Upper lobe of right lung (tissue), 1 donor: Measurements from ENCODE around the gene POLR1A. TPM values are rescaled to one million over a fixed set of nuclear protein-coding genes. Genes with fewer than 3 reads are reported as not detected.

Experiments
- ATAC-seq: fragments of 200-7000 bp; cut with Tn5 transposase; one replicate; pipeline ENCODE4 v1.9.1; 2020; ENCODE audit warnings: mild to moderate bottlenecking, moderate library complexity
- DNase-seq: peaks from one replicate; pipeline ENCODE4 v3.0.0-alpha.2; 2020
- H3K27ac ChIP-seq: fragments of 200-600 bp; one replicate; pipeline ENCODE4 v1.8.0; 2022
- H3K27me3 ChIP-seq: fragments of 200-600 bp; one replicate; pipeline ENCODE4 v1.8.0; 2022; ENCODE audit warnings: mild to moderate bottlenecking
- H3K36me3 ChIP-seq: fragments of 200-600 bp; one replicate; pipeline ENCODE4 v1.8.0; 2022
- H3K4me1 ChIP-seq: fragments of 200-600 bp; one replicate; pipeline ENCODE4 v1.8.0; 2022
- H3K4me3 ChIP-seq: fragments of 200-600 bp; one replicate; pipeline ENCODE4 v1.8.0; 2022; ENCODE audit warnings: mild to moderate bottlenecking
- H3K9me3 ChIP-seq: fragments of 200-600 bp; one replicate; pipeline ENCODE4 v1.8.0; 2022
- intact Hi-C: fragments of 100-400 bp; cut with DNase I; formaldehyde crosslinking; loops from one replicate; pipeline ENCODE4 v1.11.0; 2022
- total RNA-seq: library from RNA; stranded (reverse); fragmentation: NEBNext Ultra II Directional; extraction: Animal tissue kit (Norgen Biotek cat#: 25700); gene quantifications from one replicate; pipeline ENCODE4 v1.2.1, GENCODE V29; 2021
- TF ChIP-seq, protein P1 (sequence below): fragments of 200-600 bp; IDR thresholded peaks from one replicate; pipeline ENCODE4 v1.8.0; 2022; ENCODE audit warnings: antibody characterized with exemption
- donor health status: DM: no; HTN: yes; CAD: no; lungs with severe emphysema.

POLR1A gene
- total RNA-seq, 1 donor from 2014 or later: 26.6 TPM

DNA sequence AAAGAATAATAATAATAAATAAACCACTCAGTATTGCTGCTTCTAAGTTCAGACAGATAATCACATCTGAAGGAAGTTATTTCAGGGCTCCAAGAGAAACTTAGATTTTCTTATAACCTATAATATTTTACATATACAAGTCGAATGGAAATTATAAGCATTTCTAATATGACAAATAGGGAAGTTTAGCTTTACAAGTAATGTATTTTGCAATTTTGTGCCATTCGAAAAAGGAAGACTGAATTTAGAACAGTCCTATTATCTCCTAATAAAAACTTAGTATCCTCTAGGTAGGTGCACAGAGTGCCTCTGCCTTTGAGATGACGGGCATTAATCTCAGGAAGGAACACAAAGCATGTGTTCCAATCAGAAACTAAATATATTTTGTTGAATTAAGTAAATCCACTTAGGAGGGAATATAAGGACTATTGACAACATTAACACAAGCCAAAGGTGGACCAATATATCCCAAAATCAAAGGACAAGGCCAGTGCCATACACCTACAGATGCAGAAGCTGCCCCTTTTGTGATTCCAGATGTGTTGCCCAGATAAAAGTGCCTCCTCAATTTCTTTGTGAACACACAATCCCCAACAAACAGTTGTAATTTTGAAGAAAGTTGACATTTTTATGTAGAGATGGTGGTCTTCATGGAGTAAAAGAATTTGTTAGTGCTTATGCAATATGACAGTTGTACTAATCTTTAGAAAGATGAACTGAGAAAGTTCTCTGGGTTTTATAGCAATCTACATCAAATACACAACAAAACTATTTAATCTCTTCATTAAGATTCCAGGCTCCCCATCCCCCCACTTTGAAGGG is 37.0 kb upstream of the POLR1A start:
- no peak overlapping the region for H3K4me3 ChIP-seq
- no peaks in the 10 kb centered on the region for H3K9me3 ChIP-seq
- TF ChIP-seq, protein P1, sequence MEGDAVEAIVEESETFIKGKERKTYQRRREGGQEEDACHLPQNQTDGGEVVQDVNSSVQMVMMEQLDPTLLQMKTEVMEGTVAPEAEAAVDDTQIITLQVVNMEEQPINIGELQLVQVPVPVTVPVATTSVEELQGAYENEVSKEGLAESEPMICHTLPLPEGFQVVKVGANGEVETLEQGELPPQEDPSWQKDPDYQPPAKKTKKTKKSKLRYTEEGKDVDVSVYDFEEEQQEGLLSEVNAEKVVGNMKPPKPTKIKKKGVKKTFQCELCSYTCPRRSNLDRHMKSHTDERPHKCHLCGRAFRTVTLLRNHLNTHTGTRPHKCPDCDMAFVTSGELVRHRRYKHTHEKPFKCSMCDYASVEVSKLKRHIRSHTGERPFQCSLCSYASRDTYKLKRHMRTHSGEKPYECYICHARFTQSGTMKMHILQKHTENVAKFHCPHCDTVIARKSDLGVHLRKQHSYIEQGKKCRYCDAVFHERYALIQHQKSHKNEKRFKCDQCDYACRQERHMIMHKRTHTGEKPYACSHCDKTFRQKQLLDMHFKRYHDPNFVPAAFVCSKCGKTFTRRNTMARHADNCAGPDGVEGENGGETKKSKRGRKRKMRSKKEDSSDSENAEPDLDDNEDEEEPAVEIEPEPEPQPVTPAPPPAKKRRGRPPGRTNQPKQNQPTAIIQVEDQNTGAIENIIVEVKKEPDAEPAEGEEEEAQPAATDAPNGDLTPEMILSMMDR: no peak
- ATAC-seq (no peak), DNase-seq (no peak)
- peaks cover 5% of the 10 kb centered on the region for H3K4me1 ChIP-seq
- no peak overlapping the region for H3K27ac ChIP-seq
- peaks cover 92% of the 10 kb centered on the region for H3K36me3 ChIP-seq
- intact Hi-C loops: no loop called here
- H3K27me3 ChIP-seq: no peaks in the 10 kb centered on the region

DNA sequence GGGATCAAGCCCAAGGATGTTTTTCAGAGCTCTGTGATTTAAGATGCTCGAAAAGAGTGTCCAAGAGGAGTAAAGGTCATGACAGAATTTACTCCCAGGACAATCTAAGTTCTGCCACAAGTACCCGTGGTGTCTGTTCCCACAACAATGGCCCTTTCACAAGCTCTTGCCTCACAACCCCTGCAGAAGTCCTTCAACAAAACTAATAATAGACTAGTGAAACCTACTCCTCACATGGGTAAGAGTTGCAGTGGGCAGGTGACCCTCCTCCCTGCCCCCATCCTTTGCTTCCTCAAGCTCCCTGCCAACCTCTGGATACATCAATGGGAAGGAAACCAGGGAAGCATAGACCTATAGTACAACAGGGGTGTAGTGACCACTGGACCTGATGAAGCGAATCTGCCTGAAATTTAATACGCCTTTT is 35.3 kb upstream of the POLR1A start:
- no peaks in the 10 kb centered on the region for H3K27me3 ChIP-seq
- H3K36me3 ChIP-seq: peaks cover 92% of the 10 kb centered on the region
- H3K9me3 ChIP-seq: no peaks in the 10 kb centered on the region
- TF ChIP-seq, protein P1: no peak
- no peak overlapping the region for H3K4me3 ChIP-seq
- ATAC-seq (peak; percentile 20), DNase-seq (no peak)
- H3K4me1 ChIP-seq: peaks cover 5% of the 10 kb centered on the region
- intact Hi-C loops: no loop called here
- no peak overlapping the region for H3K27ac ChIP-seq

DNA sequence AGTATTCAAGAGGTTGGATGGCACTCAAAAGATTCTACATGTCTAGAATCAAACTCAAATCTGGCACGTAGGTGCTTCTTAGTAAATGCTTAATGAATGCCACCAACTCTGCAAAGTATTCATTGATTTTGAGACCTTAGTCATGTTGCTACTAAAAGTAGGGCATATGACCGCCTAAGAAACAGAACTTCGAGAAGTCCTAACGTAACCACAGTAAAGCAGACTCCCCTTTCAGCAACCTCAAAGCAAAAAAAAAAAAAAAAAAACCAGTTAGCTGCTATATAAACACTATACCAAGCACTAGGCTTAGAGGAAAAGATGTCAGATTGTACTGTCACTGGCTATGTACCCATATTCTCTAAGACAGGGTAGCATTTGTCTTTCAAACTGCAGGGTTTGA is 34.3 kb upstream of the POLR1A start:
- no peaks in the 10 kb centered on the region for H3K9me3 ChIP-seq
- ATAC-seq: no peak
- intact Hi-C loops: no loop called here
- peaks cover 5% of the 10 kb centered on the region for H3K4me1 ChIP-seq
- H3K4me3 ChIP-seq: no peak overlapping the region
- TF ChIP-seq, protein P1: no peak
- DNase-seq: no peak
- no peaks in the 10 kb centered on the region for H3K27me3 ChIP-seq
- H3K27ac ChIP-seq: no peak overlapping the region
- H3K36me3 ChIP-seq: peaks cover 92% of the 10 kb centered on the region

DNA sequence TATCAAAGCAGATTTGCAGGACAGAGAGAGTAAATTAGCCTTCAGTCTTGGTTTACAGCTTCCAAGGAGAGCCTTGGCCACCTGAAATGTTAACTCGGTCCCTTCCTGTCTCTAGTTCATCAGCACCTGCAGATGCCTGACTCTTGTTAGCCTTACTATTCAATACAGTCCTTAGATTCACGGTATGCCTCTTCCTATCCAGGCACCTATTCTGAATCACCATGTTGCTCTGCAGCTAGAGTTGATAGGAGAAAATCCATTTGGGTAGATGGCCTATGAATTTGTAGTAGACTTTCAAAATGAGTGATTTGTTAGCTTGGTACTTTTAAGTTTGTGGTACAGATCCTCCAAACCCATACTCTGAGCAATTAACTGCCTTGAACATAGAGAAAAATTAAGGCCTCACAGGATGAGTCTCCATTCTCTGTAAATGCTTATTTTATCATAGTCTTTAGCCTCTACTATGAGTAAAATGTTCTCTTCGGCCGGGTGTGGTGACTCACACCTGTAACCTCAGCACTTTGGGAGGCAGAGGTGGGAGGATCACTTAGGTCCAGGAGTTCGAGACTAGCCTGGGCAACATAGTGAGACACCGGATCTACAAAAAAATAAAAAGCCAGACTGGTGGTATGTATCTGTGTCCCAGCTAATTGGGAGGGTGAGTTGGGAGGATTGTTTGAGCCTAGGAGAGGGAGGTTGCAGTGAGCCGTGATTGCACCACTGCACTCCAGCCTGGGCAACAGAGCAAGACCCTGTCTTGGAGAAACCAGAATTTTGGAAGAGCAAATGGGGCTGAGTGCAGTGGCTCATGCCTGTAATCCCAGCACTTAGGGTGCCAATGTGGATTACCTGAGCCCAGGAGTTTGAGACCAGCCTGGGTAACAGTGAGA is 33.3 kb upstream of the POLR1A start:
- peaks cover 5% of the 10 kb centered on the region for H3K4me1 ChIP-seq
- no peaks in the 10 kb centered on the region for H3K9me3 ChIP-seq
- ATAC-seq (no peak), DNase-seq (no peak)
- no peaks in the 10 kb centered on the region for H3K27me3 ChIP-seq
- intact Hi-C loops: no loop called here
- H3K36me3 ChIP-seq: peaks cover 92% of the 10 kb centered on the region
- no peak overlapping the region for H3K4me3 ChIP-seq
- TF ChIP-seq, protein P1: no peak
- H3K27ac ChIP-seq: no peak overlapping the region

DNA sequence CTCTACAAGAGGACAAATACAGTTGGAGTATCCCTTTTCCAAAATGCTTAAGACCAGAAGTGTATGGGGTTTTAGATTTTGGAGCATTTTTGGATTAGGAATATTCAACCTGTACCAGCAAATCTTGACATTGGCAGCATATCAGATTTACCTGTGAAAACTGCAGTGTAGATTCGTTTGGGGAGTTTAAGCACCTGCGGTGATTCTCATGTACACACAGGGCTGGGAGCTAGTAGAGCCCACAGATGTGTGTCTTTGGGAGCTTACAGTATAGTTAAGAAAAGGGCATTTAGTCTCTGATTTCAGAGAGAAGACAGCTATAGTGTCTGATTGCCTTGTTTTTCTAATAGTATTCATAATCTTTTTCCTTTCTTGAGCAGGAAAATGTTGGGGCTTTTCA is 30.5 kb upstream of the POLR1A start:
- intact Hi-C loops: no loop called here

More for the DNA sequence above, 30.5 kb upstream of the POLR1A start:
- TF ChIP-seq, protein P1: no peak
- Histone ChIP-seq H3K9me3 (no peaks in the 10 kb centered on the region), H3K36me3 (peaks cover 95% of the 10 kb centered on the region), H3K4me1 (no peaks in the 10 kb centered on the region), H3K4me3 (no peak overlapping the region), H3K27me3 (no peaks in the 10 kb centered on the region), H3K27ac (no peak overlapping the region)
- ATAC-seq (no peak), DNase-seq (no peak)
